OCI-LY7 (cell line): ENCODE results near the gene KMT2B. TPM values are rescaled to one million over a fixed set of nuclear protein-coding genes. Genes with fewer than 3 reads are reported as not detected.

Experiments
- BruUV-seq: library from RNA; stranded (reverse); fragments of 400-500 nt; replicated peaks from 2 replicates; lab custom pipeline; 2021; lab: Mats Ljungman, UMichigan
- CTCF ChIA-PET: fragments of 300-600 bp; sonication (Branson Sonifier 250); formaldehyde crosslinking; loops from one replicate; lab custom pipeline; 2022; ENCODE audit warnings: antibody characterized with exemption; ENCODE audit not compliant: unreplicated experiment; lab: Charles Lee
- POLR2A ChIA-PET: fragments of 300-600 bp; sonication (Branson Sonifier 250); formaldehyde crosslinking; loops from one replicate; lab custom pipeline; 2022; ENCODE audit warnings: antibody characterized with exemption; lab: Charles Lee
- DNase-seq: peaks from one replicate; pipeline ENCODE4 v3.0.0-alpha.2; 2015; ENCODE audit warnings: low spot score
- H2AFZ ChIP-seq: fragments of 200-600 bp; sonication (generic), shearing (Covaris generic); 2 replicates; pipeline ENCODE4 v1.6.1; 2014; ENCODE audit warnings: mild to moderate bottlenecking, antibody characterized with exemption, low read length, moderate library complexity
- H3K27ac ChIP-seq: fragments of 200-600 bp; sonication (generic); 2 replicates; pipeline ENCODE4 v1.5.1; 2014; ENCODE audit warnings: mixed run types, low read depth, mild to moderate bottlenecking, moderate library complexity, low read length, inconsistent platforms; ENCODE audit not compliant: poor library complexity, severe bottlenecking
- H3K36me3 ChIP-seq: fragments of 200-600 bp; sonication (generic); 2 replicates; pipeline ENCODE4 v1.6.1; 2014; ENCODE audit warnings: mild to moderate bottlenecking, antibody characterized with exemption, low read length, moderate library complexity, mixed read lengths; ENCODE audit not compliant: insufficient read depth
- H3K4me1 ChIP-seq: fragments of 200-600 bp; sonication (generic); 2 replicates; pipeline ENCODE4 v1.5.1; 2014; ENCODE audit warnings: mild to moderate bottlenecking, low read length; ENCODE audit not compliant: insufficient read depth, poor library complexity, severe bottlenecking
- H3K4me2 ChIP-seq: fragments of 200-600 bp; sonication (generic); 2 replicates; pipeline ENCODE4 v1.6.1; 2014; ENCODE audit warnings: mild to moderate bottlenecking, low read length
- H3K4me3 ChIP-seq: fragments of 200-600 bp; sonication (generic); 2 replicates; pipeline ENCODE4 v1.5.1; 2014; ENCODE audit warnings: mild to moderate bottlenecking, low read depth, low read length; ENCODE audit not compliant: poor library complexity, severe bottlenecking
- H3K79me2 ChIP-seq: fragments of 200-600 bp; sonication (generic); 2 replicates; pipeline ENCODE4 v1.6.1; 2016; ENCODE audit warnings: low read depth, mild to moderate bottlenecking, low read length, moderate library complexity, mixed read lengths; ENCODE audit not compliant: insufficient read depth
- H3K9me2 ChIP-seq: fragments of 200-600 bp; sonication (generic); 2 replicates; pipeline ENCODE4 v1.6.1; 2016; ENCODE audit warnings: mild to moderate bottlenecking, low read length, mixed read lengths; ENCODE audit not compliant: insufficient read depth
- H3K9me3 ChIP-seq: fragments of 200-600 bp; sonication (generic); 2 replicates; pipeline ENCODE4 v1.6.1; 2014; ENCODE audit warnings: mild to moderate bottlenecking, mixed run types, low read length, mixed read lengths
- H4K20me1 ChIP-seq: fragments of 200-600 bp; sonication (generic); 2 replicates; pipeline ENCODE4 v1.6.1; 2014; ENCODE audit warnings: mild to moderate bottlenecking, antibody characterized with exemption, low read length, moderate library complexity, mixed read lengths; ENCODE audit not compliant: insufficient read depth
- CTCF ChIP-seq: fragments of 200-600 bp; sonication (generic); conservative IDR thresholded peaks from 2 replicates; pipeline ENCODE4 v1.5.1; 2014; ENCODE audit warnings: mild to moderate bottlenecking, antibody characterized with exemption, low read length, moderate library complexity, mixed read lengths
- EZH2phosphoT487 ChIP-seq: fragments of 200-600 bp; sonication (generic); IDR thresholded peaks from 2 replicates; pipeline ENCODE4 v1.6.1; 2018; ENCODE audit warnings: low read depth, borderline replicate concordance, mild to moderate bottlenecking, mixed run types, antibody characterized with exemption, low read length, moderate library complexity, mixed read lengths
- intact Hi-C: fragments of 100-400 bp; cut with micrococcal nuclease; formaldehyde crosslinking; loops from one replicate; pipeline ENCODE4 v1.10.0; 2022; ENCODE audit not compliant: unreplicated experiment
- total RNA-seq, 2 experiments: library from RNA; depleted of rRNA in 1 of 2; stranded (reverse); fragments of >200 nt in 1 of 2; shearing (Covaris generic) in 1 of 2; gene quantifications; 2 replicates each; pipeline ENCODE4 v1.2.3, GENCODE V29; 2014 to 2022

KMT2B gene
- total RNA-seq, 2 experiments from 2014 or later, result 25.2 to 56.2 TPM

- no peak for DNase-seq
- CTCF ChIA-PET, result no interaction called here
- Histone ChIP-seq H3K4me2 (peak overlapping the region; percentile 86), H3K4me1 (peaks cover 55% of the 10 kb centered on the region), H3K79me2 (peaks cover 14% of the 10 kb centered on the region; the same call in 1 of the 2 replicates), H4K20me1 (no peaks in the 10 kb centered on the region), H2AFZ (no peak overlapping the region; the same call in 1 of the 2 replicates), H3K9me2 (no peaks in the 10 kb centered on the region), H3K27ac (peak overlapping the region; percentile 86), H3K9me3 (no peaks in the 10 kb centered on the region), H3K36me3 (no peaks in the 10 kb centered on the region; the same call in 1 of the 2 replicates), H3K4me3 (peak overlapping the region; percentile 78)
- no TSS peak for BruUV-seq
- POLR2A ChIA-PET, result interaction anchor here (0.5 to 1.0 kb wide), 5 partner anchors 34 to 608 kb away, joined by 3 to 4 read pairs (median 3); partner anchors contain the start of gene ALKBH6
- intact Hi-C loops, result loop anchor here (10.0 kb wide), 1 partner anchor 1311 kb away; no protein-coding TSS in a partner anchor
- TF ChIP-seq CTCF, result no peak
- no peak for TF ChIP-seq EZH2phosphoT487
Measured at GRCh38 chr19:35746087-35746462, 28.3 kb downstream of the KMT2B start.

DNA sequence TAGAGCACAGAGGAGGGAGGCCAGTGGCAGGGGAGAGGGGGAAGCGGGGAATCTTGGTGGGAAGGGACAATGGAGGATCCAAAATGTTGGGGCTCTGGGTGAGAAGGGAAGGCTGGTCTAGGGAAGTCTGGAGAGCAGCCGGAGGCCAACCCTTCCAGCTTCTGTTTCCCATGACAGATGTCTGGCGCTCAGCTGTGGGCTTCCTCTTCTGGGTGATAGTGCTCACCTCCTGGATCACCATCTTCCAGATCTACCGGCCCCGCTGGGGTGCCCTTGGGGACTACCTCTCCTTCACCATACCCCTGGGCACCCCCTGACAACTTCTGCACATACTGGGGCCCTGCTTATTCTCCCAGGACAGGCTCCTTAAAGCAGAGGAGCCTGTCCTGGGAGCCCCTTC lies 28.7 kb downstream of the KMT2B start:
- H3K27ac ChIP-seq, result peak overlapping the region; percentile 86

More for the DNA sequence above, 28.7 kb downstream of the KMT2B start:
- TF ChIP-seq CTCF, result no peak
- no peak for TF ChIP-seq EZH2phosphoT487
- H3K4me1 ChIP-seq, result peaks cover 52% of the 10 kb centered on the region
- no TSS peak for BruUV-seq
- H3K79me2 ChIP-seq, result peaks cover 14% of the 10 kb centered on the region; the same call in 1 of the 2 replicates
- H3K36me3 ChIP-seq, result no peaks in the 10 kb centered on the region; the same call in 1 of the 2 replicates
- peak overlapping the region; percentile 86 for H3K4me2 ChIP-seq
- intact Hi-C loops, result loop anchor here (10.0 kb wide), 1 partner anchor 1312 kb away; no protein-coding TSS in a partner anchor
- no peaks in the 10 kb centered on the region for H3K9me2 ChIP-seq
- peak overlapping the region; percentile 78 for H3K4me3 ChIP-seq
- CTCF ChIA-PET, result no interaction called here
- no peak overlapping the region for H2AFZ ChIP-seq
- H3K9me3 ChIP-seq, result no peaks in the 10 kb centered on the region
- H4K20me1 ChIP-seq, result no peaks in the 10 kb centered on the region
- DNase-seq, result no peak
- POLR2A ChIA-PET, result interaction anchor here (0.7 to 1.0 kb wide), 2 partner anchors 12 to 257 kb away, joined by 3 to 6 read pairs; no protein-coding TSS in a partner anchor
